ENCODE results near the gene NPAS1. TPM values are rescaled to one million over a fixed set of nuclear protein-coding genes. Genes with fewer than 3 reads are reported as not detected.

The NPAS1 gene
- total and polyA plus RNA-seq, 10 donors: 0.85 to 6.3 (median 2.4) TPM

DNA sequence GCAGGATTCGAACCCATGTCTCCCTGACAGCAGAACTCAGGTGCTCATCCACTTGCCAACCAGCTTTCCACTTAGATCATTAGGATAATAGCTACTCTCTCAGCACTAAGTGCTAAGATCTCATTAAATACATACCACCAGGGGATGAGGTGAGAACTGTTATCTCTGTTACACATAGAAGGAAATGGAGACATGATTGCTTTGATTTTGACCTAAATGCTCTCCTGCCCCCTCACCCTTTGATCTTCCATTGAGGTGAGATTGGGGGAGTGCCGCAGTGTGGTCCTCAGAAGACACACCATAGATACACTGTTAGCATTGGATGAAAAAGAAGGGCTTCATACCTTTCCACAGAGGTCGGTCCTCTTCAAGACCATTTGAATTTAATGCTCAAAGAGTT lies 38.9 kb upstream of the NPAS1 start:
- DNase-seq: no peak
- peaks cover 31 to 84% (median 65%) of the 10 kb centered on the region in 6 donors for H3K4me1 ChIP-seq
- no peak overlapping the region for H3K4me3 ChIP-seq
- H3K27ac ChIP-seq: peak overlapping the region in 4 of 8 donors; percentile 35 to 72 (median 66)
- no peaks in the 10 kb centered on the region for H3K27me3 ChIP-seq (replicated peaks in 1 of 7)
- 81 to 89% (median 83%) methylated on average over 3 of the region's 3 CpGs for WGBS, 5 donors
- H3K36me3 ChIP-seq: peaks cover 0 to 7% (median 0%) of the 10 kb centered on the region in 6 donors
- no peaks in the 10 kb centered on the region for H3K9me3 ChIP-seq
- intact Hi-C loops (cut with DNase I; ENCODE audit: low total_unique reads): no loop called here
- no peak for TF ChIP-seq POLR2AphosphoS5 (IDR thresholded peaks at IDR 0.05)

GRCh38 chr19:46981286-46981945 lies 38.2 kb upstream of the NPAS1 start:
- H3K27ac ChIP-seq: peak overlapping the region in 6 of 8 donors; percentile 22 to 72 (median 52)
- peaks cover 26 to 77% (median 60%) of the 10 kb centered on the region in 6 donors for H3K4me1 ChIP-seq
- intact Hi-C loops (cut with DNase I; ENCODE audit: low total_unique reads): no loop called here
- no peak for DNase-seq
- TF ChIP-seq POLR2AphosphoS5 (IDR thresholded peaks at IDR 0.05): peak in 1 of 3 donors; percentile 24
- TF ChIP-seq, protein P1, sequence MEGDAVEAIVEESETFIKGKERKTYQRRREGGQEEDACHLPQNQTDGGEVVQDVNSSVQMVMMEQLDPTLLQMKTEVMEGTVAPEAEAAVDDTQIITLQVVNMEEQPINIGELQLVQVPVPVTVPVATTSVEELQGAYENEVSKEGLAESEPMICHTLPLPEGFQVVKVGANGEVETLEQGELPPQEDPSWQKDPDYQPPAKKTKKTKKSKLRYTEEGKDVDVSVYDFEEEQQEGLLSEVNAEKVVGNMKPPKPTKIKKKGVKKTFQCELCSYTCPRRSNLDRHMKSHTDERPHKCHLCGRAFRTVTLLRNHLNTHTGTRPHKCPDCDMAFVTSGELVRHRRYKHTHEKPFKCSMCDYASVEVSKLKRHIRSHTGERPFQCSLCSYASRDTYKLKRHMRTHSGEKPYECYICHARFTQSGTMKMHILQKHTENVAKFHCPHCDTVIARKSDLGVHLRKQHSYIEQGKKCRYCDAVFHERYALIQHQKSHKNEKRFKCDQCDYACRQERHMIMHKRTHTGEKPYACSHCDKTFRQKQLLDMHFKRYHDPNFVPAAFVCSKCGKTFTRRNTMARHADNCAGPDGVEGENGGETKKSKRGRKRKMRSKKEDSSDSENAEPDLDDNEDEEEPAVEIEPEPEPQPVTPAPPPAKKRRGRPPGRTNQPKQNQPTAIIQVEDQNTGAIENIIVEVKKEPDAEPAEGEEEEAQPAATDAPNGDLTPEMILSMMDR (IDR thresholded peaks at IDR 0.05 in 8 of 11, conservative IDR thresholded peaks at IDR 0.05 in 3 of 11): no peak
- WGBS, 5 donors: 50 to 68% (median 56%) methylated on average over 8 of the region's 8 CpGs
- no peaks in the 10 kb centered on the region for H3K9me3 ChIP-seq
- no peaks in the 10 kb centered on the region for H3K27me3 ChIP-seq (replicated peaks in 1 of 7)
- H3K36me3 ChIP-seq: peaks cover 0 to 11% (median 0%) of the 10 kb centered on the region in 6 donors
- H3K4me3 ChIP-seq: no peak overlapping the region

DNA sequence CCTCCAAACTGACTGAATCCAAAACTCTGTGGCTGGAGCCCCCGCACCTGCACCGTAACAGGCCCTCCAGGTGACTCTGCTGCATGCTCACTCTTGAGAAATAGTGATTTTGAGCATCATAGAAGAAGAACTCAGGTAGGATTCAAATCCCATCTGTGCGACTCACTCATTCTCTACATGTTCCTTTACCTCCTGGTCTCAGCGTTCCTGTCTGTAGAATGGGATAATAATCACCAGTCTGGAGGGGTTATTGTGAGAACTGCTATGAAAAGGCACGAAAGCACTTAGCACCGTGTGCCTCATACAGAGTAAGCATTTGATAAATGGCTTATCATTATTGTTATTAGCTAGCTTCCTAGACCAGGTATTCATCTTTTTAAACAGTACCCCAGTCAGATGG lies 36.5 kb upstream of the NPAS1 start:
- Histone ChIP-seq H3K27me3 (replicated peaks in 1 of 7) (no peaks in the 10 kb centered on the region), H3K9me3 (no peaks in the 10 kb centered on the region), H3K4me1 (peaks cover 10 to 61% (median 43%) of the 10 kb centered on the region in 6 donors), H3K4me3 (no peak overlapping the region), H3K27ac (no peak overlapping the region), H3K36me3 (peaks cover 0 to 17% (median 4%) of the 10 kb centered on the region in 6 donors)
- no peak for TF ChIP-seq POLR2A (IDR thresholded peaks at IDR 0.05)
- TF ChIP-seq, protein P1 (IDR thresholded peaks at IDR 0.05 in 8 of 11, conservative IDR thresholded peaks at IDR 0.05 in 3 of 11): no peak
- no peak for TF ChIP-seq POLR2AphosphoS5 (IDR thresholded peaks at IDR 0.05)
- intact Hi-C loops (cut with DNase I; ENCODE audit: low total_unique reads): no loop called here
- WGBS, 5 donors: 93 to 95% (median 94%) methylated on average over 6 of the region's 6 CpGs
- no peak for DNase-seq

DNA sequence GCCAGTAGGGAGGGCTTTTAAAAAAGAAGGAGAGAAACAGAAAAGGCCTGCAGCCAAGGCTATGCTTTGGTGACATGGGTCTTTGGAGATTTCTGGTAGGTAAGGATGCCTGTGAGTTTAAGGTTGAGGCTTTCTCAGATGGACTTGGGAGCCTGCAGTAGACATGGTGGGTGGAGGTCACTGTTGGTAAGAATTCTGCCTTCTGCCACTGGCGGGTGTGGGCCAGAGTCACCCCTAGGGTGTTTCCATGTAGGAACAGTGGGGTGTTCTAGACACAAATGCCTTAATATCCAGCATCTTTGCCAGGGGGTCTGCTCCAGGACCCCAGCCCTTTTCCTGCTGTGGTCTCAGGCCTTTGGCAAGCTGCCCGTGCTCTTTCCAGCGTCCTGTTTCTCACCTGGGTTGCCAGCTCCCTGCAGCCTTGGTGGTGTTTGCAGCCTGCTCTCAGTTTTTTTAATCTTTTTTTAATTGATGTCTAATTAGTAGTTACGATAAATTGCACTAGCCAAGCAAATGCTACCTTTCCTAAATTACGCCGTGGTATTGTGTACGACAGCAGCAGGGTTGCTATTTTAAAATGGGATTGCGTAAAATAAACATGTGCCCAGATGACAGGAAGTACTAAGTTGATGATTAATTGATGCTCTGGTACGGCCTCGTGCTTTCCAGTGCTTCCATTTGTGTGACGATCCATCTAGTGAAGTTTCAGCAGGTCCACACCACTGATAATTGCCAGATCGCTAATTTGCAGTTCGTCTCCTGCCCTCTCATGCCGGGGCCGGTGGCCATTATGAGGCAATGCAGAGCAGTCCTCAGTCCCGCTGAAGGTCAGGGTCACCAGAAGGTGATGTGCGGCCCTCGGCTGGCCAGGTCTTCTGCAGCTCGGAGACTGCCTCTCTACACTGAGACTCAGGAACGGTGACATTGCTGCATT lies 35.3 kb upstream of the NPAS1 start:
- peak; percentile 47 for DNase-seq

More for the DNA sequence above, 35.3 kb upstream of the NPAS1 start:
- Histone ChIP-seq H3K4me1 (peaks cover 8 to 50% (median 39%) of the 10 kb centered on the region in 6 donors), H3K27ac (peak overlapping the region in 1 of 8 donors; percentile 33), H3K36me3 (peaks cover 0 to 27% (median 15%) of the 10 kb centered on the region in 6 donors), H3K27me3 (replicated peaks in 1 of 7) (no peaks in the 10 kb centered on the region), H3K9me3 (no peaks in the 10 kb centered on the region), H3K4me3 (no peak overlapping the region)
- peak in 1 of 3 donors; percentile 48 for TF ChIP-seq POLR2AphosphoS5 (IDR thresholded peaks at IDR 0.05)
- no peak for TF ChIP-seq POLR2A (IDR thresholded peaks at IDR 0.05)
- WGBS, 5 donors: 64 to 70% (median 67%) methylated on average over 18 to 20 of the region's 20 CpGs
- intact Hi-C loops (cut with DNase I; ENCODE audit: low total_unique reads): loop anchor here (5.0 kb wide), 1 partner anchor 122 kb away; the partner anchor contains the start of gene ARHGAP35
